GM12874 (cell line): Measurements from ENCODE around the gene PARP12.

Experiments
- TF ChIP-seq, protein P1 (sequence below): IDR thresholded peaks from 2 replicates; pipeline ENCODE4 v1.5.1; 2011; ENCODE audit warnings: low read depth, mild to moderate bottlenecking, control low read depth, low read length, moderate library complexity; ENCODE audit not compliant: insufficient read depth

PARP12 gene

DNA sequence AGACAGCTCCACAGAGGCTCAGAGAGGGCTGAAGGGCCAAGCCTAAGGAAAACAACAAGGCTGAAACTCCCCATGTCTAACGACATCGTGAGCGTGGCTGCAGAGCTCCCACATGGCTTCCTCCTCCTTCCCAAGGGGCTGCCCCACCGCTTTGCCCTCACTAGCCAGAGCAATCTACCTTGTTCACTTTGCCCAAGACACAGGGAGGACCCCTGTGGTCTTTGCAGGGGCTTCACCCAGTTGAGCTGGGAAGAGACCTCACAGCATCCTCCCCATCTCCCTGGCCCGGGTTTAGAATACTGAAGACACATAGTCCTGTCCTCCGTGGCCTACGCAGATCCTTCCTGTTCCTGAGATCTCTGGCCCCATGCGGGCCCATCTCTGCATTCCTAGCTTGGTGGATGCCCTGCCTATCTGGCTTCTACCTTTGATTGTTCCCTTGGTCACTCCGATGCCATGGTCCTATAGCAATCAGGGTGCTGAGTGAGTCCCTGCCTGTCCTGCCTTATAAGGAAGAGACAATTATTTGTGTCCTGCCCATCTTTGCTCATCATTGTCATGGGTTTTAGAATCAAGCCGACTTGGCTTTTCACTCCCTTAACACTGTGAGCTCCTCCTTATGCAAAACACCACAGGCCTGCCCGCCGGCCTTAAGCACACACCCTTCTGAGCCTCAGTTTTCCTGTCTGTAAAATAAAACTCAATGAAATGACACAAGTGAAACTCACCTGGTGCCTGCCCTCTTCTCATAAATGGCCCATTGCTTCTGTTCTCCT lies 73.2 kb downstream of the PARP12 start:
- TF ChIP-seq, protein P1, sequence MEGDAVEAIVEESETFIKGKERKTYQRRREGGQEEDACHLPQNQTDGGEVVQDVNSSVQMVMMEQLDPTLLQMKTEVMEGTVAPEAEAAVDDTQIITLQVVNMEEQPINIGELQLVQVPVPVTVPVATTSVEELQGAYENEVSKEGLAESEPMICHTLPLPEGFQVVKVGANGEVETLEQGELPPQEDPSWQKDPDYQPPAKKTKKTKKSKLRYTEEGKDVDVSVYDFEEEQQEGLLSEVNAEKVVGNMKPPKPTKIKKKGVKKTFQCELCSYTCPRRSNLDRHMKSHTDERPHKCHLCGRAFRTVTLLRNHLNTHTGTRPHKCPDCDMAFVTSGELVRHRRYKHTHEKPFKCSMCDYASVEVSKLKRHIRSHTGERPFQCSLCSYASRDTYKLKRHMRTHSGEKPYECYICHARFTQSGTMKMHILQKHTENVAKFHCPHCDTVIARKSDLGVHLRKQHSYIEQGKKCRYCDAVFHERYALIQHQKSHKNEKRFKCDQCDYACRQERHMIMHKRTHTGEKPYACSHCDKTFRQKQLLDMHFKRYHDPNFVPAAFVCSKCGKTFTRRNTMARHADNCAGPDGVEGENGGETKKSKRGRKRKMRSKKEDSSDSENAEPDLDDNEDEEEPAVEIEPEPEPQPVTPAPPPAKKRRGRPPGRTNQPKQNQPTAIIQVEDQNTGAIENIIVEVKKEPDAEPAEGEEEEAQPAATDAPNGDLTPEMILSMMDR = no peak

- TF ChIP-seq, protein P1 = no peak
These were observed 74.8 kb downstream of the PARP12 start for GRCh38 chr7:139987691-139988516.

DNA sequence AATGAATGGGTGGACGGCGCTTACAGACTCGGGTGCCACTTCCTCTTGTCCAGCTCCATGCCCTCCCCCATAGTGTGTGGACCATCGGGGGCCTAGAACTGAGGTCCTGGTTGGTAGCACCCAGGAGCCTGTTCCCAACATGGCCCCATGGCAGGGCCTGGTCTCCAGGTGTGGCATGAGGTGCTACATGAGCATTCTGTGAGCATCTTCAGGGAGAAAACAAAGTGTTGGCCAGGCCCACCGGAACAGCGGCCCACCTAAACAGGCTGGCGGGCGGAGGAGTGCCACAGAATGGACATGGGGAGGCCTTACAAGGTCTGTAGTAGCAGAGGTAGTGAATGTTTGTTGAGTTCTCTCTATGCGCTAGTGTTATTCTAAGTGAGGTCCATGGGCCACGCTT lies 76.9 kb downstream of the PARP12 start:
- TF ChIP-seq, protein P1 = no peak

DNA sequence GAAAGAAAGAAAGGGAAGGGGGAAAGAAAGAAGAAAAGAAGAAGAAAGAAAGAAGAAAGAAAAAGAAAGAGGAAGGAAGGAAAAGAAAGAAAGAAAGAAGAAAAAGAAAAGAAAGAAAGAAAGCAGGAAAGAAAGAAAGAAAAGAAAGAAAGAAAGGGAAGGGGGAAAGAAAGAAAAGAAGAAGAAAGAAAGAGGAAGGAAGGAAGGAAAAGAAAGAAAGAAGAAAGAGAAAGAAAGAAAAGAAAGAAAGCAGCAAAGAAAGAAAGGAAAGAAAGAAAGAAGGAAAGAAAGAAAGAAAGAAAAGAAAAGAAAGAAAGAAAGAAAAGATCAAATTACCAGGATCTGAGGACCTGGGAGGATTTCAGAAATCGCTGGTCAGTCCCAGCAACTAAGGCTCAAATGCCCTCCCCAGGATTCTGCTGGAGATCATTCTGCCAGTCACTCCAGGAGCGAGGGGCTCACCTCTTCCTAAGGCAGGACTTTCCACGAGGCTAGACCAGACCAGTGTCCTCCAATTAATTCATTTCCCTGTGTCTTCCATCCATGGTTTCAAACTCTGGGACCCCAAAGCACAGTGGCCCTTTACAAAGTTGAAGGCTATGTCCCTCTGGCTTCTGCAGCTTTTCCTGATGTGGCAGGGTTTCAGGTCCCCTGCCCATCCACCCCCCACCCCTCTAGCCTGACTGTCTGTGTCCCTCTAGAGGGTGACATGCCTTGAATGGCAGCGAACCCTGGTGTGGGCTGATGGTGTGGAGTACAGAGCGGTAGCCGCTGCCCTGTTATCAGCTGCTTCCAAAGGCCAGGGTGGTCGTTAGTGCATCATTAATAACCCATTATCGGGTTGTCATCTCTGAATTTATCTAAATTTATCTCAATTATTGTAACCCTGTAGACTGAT lies 77.9 kb downstream of the PARP12 start:
- TF ChIP-seq, protein P1 = no peak

DNA sequence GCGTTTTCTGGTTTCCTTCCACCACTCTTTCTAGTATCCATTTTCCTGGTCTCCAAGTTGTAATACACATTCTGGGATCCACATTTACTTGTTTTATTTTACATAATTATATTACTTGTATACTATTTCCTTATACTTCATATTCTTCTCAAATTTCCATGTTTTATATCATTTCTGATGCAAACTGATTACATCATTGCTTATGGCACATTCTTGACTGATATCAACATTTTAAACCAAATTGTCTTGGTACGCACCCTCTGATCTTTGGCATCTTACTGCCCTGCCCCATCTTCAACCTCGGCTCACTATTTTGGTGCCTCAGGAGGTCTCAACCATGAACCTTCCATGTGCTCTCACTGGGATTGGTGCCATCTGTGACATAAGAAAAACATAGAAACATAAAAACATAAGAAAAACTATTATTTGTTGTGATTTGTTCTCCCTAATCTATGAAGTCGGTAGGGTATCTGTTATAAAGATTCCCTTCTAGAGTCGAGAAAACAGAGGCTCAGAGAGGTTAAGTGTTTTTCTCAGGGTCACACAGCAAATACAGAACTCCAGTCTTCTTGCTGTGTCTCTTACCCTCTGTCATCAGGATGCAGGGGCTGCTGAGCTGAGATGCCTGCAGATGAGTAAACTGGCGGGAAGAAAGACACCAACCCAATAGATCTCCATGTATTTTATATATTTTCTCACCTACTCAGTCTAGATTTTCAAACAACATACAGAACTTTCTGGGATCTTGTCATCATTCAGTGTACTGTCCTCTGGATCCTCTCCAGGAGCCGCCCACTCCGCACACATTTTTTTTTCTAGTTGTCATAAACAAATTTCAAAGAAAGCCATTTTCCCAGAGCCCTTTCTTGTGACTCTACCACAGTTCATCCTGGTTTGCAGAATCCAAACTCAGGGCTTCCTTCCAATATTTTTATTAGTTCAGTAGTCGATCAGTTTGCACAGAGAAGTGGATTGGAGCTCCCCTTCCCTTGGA lies 79.5 kb downstream of the PARP12 start:
- TF ChIP-seq, protein P1 = no peak

- TF ChIP-seq, protein P1 = no peak
These were observed 81.2 kb downstream of the PARP12 start for GRCh38 chr7:139981511-139981895.
